Measurements from ENCODE around the gene KRTAP10-12. TPM values are rescaled to one million over a fixed set of nuclear protein-coding genes. Genes with fewer than 3 reads are reported as not detected.

Gene KRTAP10-12
- total RNA-seq, 1 experiment from 2014 or later = not detected

DNA sequence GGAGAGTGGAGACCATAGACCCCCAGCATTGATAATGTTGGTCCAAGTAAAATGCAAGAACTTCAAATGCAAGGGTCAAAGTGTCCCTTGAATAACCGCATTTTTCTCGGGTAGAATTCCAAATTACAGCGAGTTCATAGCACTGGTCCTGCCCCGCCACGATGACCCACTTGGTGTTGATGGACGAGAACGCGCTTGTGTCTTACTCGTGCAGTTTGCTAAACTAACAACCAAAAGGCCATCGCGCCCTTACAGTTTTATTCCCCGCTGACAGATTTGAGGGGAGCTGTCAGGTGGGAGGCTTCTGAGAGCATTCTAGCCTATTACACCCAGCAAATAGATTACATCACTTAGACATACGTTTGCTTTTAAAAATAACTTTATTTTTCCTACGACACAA lies 31.7 kb downstream of the KRTAP10-12 start:
- Histone ChIP-seq H3K4me3 (ENCODE audit: low read length) (no peak overlapping the region), H4K20me1 (ENCODE audit: low read length) (no peaks in the 10 kb centered on the region), H3K9me3 (ENCODE audit: low read length) (no peaks in the 10 kb centered on the region), H3K79me2 (ENCODE audit: low read length) (no peaks in the 10 kb centered on the region), H3K4me1 (ENCODE audit: insufficient read depth, low read length) (peaks cover 6% of the 10 kb centered on the region; the same call in 1 of the 2 replicates), H3K36me3 (ENCODE audit: low read depth, low read length) (no peaks in the 10 kb centered on the region), H3K9ac (ENCODE audit: low read length) (no peak overlapping the region), H3K4me2 (ENCODE audit: low read length) (no peak overlapping the region), H2AFZ (ENCODE audit: low read length) (no peak overlapping the region), H3K27ac (ENCODE audit: low read length) (no peak overlapping the region), H3F3A (ENCODE audit: low read length, unreplicated experiment) (no peaks in the 10 kb centered on the region), H3K27me3 (ENCODE audit: low read length) (no peaks in the 10 kb centered on the region), H3K9me2 (replicated peaks; ENCODE audit: low read length) (no peaks in the 10 kb centered on the region)
- CTCF ChIA-PET = no interaction called here
- ATAC-seq (no peak), DNase-seq (no peak)
- intact Hi-C loops (cut with micrococcal nuclease) = no loop called here
- no TSS peak for BruUV-seq (replicated peaks)
- no peak for TF ChIP-seq EZH2phosphoT487 (IDR thresholded peaks at IDR 0.05; ENCODE audit: borderline replicate concordance, low read length)
- TF ChIP-seq, protein P1, sequence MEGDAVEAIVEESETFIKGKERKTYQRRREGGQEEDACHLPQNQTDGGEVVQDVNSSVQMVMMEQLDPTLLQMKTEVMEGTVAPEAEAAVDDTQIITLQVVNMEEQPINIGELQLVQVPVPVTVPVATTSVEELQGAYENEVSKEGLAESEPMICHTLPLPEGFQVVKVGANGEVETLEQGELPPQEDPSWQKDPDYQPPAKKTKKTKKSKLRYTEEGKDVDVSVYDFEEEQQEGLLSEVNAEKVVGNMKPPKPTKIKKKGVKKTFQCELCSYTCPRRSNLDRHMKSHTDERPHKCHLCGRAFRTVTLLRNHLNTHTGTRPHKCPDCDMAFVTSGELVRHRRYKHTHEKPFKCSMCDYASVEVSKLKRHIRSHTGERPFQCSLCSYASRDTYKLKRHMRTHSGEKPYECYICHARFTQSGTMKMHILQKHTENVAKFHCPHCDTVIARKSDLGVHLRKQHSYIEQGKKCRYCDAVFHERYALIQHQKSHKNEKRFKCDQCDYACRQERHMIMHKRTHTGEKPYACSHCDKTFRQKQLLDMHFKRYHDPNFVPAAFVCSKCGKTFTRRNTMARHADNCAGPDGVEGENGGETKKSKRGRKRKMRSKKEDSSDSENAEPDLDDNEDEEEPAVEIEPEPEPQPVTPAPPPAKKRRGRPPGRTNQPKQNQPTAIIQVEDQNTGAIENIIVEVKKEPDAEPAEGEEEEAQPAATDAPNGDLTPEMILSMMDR (conservative IDR thresholded peaks at IDR 0.05; ENCODE audit: low read depth, low read length) = no peak
- TF ChIP-seq EZH2 (IDR thresholded peaks at IDR 0.05; ENCODE audit: low read length, unreplicated experiment) = no peak
- POLR2A ChIA-PET (ENCODE audit: unreplicated experiment) = no interaction called here

DNA sequence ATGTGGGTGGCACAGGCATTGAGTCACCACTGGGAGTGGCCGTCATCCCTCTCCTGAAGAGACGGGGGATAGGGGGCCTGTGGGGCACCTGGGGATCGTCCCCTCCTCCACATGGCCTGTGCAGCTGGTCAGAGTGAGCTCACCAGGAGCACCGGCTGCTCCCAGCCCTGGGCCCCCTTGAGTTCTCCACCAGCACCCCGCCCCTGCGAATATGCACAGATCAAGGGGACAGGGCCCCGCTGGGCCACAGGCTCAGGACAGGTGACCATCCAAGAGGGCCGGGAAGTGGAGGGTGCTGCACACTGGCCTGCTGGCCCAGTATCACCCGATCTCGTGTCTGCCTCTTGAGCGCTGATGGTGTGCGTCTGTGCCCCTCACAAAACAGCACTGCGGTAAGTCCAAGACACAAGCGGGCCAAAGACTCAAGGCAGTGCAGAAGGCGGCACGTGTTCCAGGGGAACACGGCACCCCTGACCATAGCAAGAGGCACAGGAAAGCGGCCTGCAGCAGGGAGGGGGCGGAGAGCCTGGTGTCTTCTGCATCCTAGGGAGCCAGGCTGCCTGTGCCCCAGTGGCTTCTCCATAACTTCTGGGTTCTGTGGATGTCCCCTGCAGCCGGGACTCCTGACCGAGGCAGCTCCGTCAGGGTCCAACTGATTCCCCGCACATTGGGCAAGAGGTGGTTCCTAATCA lies 32.5 kb downstream of the KRTAP10-12 start:
- ChIA-PET POLR2A (ENCODE audit: unreplicated experiment) (no interaction called here), CTCF (no interaction called here)
- Histone ChIP-seq H3K4me3 (ENCODE audit: low read length) (no peak overlapping the region), H3K9me2 (replicated peaks; ENCODE audit: low read length) (no peaks in the 10 kb centered on the region), H3F3A (ENCODE audit: low read length, unreplicated experiment) (no peaks in the 10 kb centered on the region), H3K36me3 (ENCODE audit: low read depth, low read length) (no peaks in the 10 kb centered on the region), H3K9me3 (ENCODE audit: low read length) (no peaks in the 10 kb centered on the region), H3K9ac (ENCODE audit: low read length) (no peak overlapping the region), H3K79me2 (ENCODE audit: low read length) (no peaks in the 10 kb centered on the region), H3K4me1 (ENCODE audit: insufficient read depth, low read length) (peaks cover 13% of the 10 kb centered on the region; the same call in 1 of the 2 replicates), H3K27ac (ENCODE audit: low read length) (no peak overlapping the region), H3K27me3 (ENCODE audit: low read length) (no peaks in the 10 kb centered on the region), H2AFZ (ENCODE audit: low read length) (no peak overlapping the region), H3K4me2 (ENCODE audit: low read length) (no peak overlapping the region), H4K20me1 (ENCODE audit: low read length) (no peaks in the 10 kb centered on the region)
- DNase-seq (no peak), ATAC-seq (no peak)
- TF ChIP-seq, protein P1 (conservative IDR thresholded peaks at IDR 0.05; ENCODE audit: low read depth, low read length) = no peak
- TF ChIP-seq EZH2phosphoT487 (IDR thresholded peaks at IDR 0.05; ENCODE audit: borderline replicate concordance, low read length) (no peak), EZH2 (IDR thresholded peaks at IDR 0.05; ENCODE audit: low read length, unreplicated experiment) (no peak)
- intact Hi-C loops (cut with micrococcal nuclease) = no loop called here
- no TSS peak for BruUV-seq (replicated peaks)

DNA sequence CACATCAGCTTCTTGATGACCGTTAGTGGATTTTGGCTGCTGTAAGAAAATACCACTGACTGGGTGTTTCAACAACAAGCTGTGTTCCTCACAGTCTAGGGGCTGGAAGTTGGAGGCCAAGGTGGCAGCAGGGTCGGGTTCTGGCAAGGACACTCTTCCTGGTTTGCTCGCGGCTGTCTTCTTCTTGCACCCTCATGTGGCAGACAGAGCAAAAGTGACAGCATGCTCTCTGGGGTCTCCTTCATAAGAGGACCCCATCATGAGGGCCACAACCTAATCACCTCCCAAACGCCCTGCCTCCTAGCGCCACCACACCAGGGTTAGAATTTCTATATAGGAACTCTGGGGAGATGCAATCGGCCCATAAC lies 33.0 kb downstream of the KRTAP10-12 start:
- BruUV-seq (replicated peaks) = no TSS peak
- Histone ChIP-seq H3K4me2 (ENCODE audit: low read length) (no peak overlapping the region), H2AFZ (ENCODE audit: low read length) (no peak overlapping the region), H3F3A (ENCODE audit: low read length, unreplicated experiment) (no peaks in the 10 kb centered on the region), H4K20me1 (ENCODE audit: low read length) (no peaks in the 10 kb centered on the region), H3K9ac (ENCODE audit: low read length) (no peak overlapping the region), H3K9me2 (replicated peaks; ENCODE audit: low read length) (no peaks in the 10 kb centered on the region), H3K4me3 (ENCODE audit: low read length) (no peak overlapping the region), H3K9me3 (ENCODE audit: low read length) (no peaks in the 10 kb centered on the region), H3K4me1 (ENCODE audit: insufficient read depth, low read length) (peaks cover 13% of the 10 kb centered on the region; the same call in 1 of the 2 replicates), H3K27ac (ENCODE audit: low read length) (no peak overlapping the region), H3K79me2 (ENCODE audit: low read length) (no peaks in the 10 kb centered on the region), H3K36me3 (ENCODE audit: low read depth, low read length) (no peaks in the 10 kb centered on the region), H3K27me3 (ENCODE audit: low read length) (no peaks in the 10 kb centered on the region)
- intact Hi-C loops (cut with micrococcal nuclease) = no loop called here
- no peak for ATAC-seq
- DNase-seq = no peak
- ChIA-PET POLR2A (ENCODE audit: unreplicated experiment) (no interaction called here), CTCF (no interaction called here)
- TF ChIP-seq EZH2 (IDR thresholded peaks at IDR 0.05; ENCODE audit: low read length, unreplicated experiment) = no peak
- TF ChIP-seq, protein P1 (conservative IDR thresholded peaks at IDR 0.05; ENCODE audit: low read depth, low read length) = no peak
- no peak for TF ChIP-seq EZH2phosphoT487 (IDR thresholded peaks at IDR 0.05; ENCODE audit: borderline replicate concordance, low read length)
